ENCODE data around the gene HPS5.
"Not testable (repeated sequence)": the region's sequence is repeated elsewhere in the genome, so short reads cannot be mapped to it uniquely, and the experiment has no call there.

HPS5 gene, protein sequence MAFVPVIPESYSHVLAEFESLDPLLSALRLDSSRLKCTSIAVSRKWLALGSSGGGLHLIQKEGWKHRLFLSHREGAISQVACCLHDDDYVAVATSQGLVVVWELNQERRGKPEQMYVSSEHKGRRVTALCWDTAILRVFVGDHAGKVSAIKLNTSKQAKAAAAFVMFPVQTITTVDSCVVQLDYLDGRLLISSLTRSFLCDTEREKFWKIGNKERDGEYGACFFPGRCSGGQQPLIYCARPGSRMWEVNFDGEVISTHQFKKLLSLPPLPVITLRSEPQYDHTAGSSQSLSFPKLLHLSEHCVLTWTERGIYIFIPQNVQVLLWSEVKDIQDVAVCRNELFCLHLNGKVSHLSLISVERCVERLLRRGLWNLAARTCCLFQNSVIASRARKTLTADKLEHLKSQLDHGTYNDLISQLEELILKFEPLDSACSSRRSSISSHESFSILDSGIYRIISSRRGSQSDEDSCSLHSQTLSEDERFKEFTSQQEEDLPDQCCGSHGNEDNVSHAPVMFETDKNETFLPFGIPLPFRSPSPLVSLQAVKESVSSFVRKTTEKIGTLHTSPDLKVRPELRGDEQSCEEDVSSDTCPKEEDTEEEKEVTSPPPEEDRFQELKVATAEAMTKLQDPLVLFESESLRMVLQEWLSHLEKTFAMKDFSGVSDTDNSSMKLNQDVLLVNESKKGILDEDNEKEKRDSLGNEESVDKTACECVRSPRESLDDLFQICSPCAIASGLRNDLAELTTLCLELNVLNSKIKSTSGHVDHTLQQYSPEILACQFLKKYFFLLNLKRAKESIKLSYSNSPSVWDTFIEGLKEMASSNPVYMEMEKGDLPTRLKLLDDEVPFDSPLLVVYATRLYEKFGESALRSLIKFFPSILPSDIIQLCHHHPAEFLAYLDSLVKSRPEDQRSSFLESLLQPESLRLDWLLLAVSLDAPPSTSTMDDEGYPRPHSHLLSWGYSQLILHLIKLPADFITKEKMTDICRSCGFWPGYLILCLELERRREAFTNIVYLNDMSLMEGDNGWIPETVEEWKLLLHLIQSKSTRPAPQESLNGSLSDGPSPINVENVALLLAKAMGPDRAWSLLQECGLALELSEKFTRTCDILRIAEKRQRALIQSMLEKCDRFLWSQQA

DNA sequence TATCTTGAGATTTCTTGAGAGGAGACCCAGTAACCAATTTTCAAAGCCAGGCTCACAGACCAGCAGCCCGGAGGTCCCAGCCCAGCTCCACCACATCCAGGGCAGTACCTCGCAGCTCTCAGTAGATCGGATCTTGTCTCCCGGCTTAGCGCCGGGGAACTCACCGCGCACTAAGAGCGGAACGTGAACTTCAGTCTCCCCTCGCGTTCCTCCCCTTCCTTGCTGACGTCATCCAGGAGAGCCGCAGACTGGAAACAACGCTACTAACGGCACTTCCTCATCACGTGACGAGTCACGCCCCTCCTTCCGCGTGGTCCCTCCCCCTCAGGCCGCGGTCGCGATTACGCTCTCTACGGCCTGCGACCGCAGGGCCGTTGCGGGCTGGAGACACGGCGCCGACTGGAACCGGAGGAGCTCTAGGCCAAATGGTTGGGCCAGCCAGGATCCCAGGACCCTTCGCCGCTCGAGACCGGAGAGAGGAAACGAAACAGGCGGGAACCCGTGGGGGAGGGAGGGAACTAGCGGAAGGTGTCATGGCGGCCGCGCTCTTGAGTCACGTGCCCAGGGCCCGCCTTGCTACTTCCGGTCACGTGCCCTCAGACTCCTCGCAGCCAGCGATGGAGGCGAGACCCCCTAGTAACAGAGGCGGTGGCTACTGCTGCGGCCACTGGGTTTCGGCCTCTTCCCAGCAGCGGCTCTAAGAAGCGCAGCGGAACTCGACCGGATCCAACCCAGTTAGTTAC lies at the start of gene HPS5, which contains the start of gene GTF2H1:
TSS of gene HPS5 (minus strand) at position 172 of the 743 bp plus-strand sequence. CDS start 4,282 bp downstream, outside the sequence.
TSS of gene GTF2H1 (plus strand) at position 599 of the 743 bp plus-strand sequence. CDS start 10,508 bp downstream, outside the sequence.
- peak; percentile 97 for DNase-seq

DNA sequence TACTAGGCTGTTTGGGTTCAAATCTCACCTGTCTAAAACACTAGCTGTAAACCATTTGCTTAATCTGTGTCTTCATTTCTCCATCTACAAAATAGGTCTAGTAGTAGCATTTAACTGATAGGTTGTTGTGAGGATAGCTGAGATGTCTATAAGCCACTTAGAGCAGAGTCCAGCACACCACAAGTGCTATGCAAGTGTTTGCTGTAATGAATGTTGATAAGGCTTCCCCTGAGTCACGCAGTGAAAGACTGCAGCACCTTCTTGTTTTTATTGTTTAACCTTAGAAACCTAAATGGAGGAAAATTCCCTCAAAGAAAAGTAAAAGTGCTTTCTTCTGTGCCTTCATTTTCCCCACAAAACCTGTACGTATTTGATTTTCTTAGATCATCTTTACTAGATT lies 49.3 kb upstream of the HPS5 start:
- no peak for DNase-seq

DNA sequence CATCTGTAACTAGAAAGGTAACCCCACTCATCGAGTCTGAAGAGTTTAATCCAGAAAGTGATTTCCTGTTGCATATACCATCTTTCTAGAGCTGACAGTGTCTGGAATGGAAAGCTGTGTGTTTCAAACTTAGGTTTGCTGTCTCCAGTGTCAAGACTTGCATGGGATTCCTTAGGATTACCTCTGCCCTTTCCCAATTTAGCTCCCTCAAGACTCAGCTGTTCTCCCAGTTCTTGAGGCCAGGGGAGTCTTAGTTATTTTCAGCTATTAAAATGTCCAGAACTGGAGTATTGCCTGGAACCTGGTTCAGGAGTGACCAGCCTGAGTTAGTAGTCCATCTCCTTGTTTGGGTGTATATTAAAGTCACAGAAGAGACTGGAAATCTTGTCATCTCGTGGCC lies 47.5 kb upstream of the HPS5 start:
- no peak for DNase-seq

GRCh38 chr11:18368221-18368620 lies 46.3 kb upstream of the HPS5 start:
- no peak for DNase-seq

DNA sequence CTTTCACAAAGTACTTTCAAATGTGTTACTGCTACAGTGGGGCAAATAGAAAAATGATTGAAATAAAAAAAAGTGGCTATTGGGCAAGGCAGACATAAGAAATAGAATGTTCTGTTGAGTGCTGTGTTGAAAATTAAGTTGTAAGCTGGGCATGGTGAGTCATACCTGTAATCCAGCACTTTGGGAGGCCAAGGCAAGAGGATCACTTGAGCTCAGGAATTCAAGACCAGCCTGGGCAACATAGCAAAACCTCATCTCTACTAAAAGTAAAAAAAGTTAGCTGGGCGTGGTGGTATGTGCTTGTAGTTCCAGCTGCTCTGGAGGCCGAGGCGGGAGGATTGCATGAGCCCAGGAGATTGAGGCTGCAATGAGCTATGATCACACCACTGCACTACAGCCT lies 45.5 kb upstream of the HPS5 start:
- no peak for DNase-seq

DNA sequence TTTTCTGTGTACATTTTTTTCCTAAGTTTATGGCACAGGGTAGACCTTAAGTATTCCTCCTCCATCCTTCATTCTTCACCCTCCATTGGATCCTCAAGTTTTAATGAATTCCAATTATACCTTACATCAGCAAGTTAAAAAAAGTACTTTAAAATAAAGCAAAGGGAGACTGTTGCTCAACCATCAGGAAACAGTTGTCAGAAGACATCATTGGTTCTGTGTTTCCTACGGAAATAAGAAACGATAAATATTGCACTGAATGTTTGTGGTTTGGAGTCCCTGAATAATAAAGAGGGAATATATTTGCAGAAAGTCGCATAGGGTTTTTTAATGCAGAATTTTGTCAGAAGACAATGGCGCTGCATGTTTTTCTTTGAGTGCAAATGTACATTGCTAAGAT lies 44.3 kb upstream of the HPS5 start:
- DNase-seq, result no peak

- DNase-seq, result no peak
Observed at GRCh38 chr11:18365741-18366140, 43.8 kb upstream of the HPS5 start.

- no peak for DNase-seq
Observed at GRCh38 chr11:18364495-18365073, 42.6 kb upstream of the HPS5 start.

DNA sequence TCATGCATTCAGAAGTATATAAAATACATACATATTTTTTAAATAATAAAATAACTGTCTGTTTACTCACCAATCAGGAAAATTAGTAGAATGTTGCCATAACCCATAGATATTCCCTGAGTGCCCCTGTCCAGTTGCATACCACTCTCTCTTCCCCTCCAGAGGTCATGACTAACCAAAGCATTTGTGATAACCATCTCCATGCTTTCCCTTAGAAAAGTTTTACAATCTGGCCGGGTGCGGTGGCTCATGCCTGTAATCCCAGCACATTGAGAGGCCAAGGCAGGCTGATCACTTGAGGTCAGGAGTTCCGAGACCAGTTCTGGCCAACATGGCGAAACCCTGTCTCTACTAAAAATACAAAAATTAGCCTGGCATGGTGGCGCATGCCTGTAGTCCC lies 39.2 kb upstream of the HPS5 start:
- DNase-seq, result no peak

- DNase-seq, result no peak
Observed at GRCh38 chr11:18358646-18359045, 36.7 kb upstream of the HPS5 start.

- DNase-seq, result no peak
Observed at GRCh38 chr11:18352581-18352980, 30.6 kb upstream of the HPS5 start.

DNA sequence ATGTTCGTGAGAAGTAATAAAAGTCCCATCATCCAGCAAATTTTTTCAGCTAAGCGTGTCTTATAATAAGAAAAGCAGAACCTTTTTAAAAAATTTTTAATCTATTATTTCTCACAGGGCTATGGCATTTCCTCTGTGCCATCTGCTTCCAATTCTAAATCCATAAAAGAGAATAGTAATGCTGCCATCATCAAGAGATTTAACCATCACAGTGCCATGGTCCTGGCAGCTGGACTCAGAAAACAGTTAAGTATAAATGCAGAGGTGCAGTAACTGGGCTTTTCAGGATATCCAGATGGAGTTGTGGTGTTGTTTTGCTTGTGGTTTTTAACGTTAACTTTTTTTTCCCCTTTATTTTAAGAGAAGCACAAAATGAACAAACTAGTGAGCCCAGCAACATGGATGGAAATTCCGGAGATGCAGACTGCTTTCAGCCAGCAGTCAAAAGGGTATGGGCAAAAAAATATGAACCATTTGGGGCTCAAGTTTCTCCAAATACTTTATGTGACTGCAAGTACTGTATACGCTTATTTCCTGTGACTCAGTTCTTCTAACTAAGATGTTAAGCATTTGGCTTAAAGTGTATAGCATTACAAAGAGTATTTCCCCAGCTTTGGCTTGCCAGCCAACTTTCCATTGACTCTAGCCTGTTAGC lies 25.7 kb upstream of the HPS5 start:
- DNase-seq, result no peak

- peak; percentile 52 for DNase-seq
Observed at GRCh38 chr11:18332891-18333290, 11.0 kb upstream of the HPS5 start.

GRCh38 chr11:18332302-18332701 lies 10.4 kb upstream of the HPS5 start:
- DNase-seq, result peak; percentile 70

DNA sequence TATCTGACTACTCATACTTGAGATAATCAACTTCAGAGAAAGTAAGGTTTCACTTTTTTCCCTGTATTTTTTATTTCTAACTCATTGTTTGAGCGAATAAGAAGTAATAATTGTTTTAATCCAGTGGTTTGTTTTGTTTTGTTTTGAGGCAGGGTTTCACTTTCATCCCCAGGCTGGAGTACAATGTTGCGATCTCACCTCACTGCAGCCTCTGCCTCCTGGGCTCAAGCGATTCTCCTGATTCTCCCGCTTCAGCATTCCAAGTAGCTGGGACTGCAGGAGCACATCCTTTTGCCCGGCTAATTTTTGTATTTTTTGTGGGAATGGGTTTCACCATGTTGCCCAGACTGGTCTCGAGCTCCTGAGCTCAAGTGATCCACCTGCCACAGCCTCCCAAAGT lies 9.0 kb upstream of the HPS5 start:
- DNase-seq, result no peak

- DNase-seq, result no peak
Observed at GRCh38 chr11:18329196-18329870, 7.4 kb upstream of the HPS5 start.

GRCh38 chr11:18324381-18324780 lies 2.4 kb upstream of the HPS5 start:
- no peak for DNase-seq

DNA sequence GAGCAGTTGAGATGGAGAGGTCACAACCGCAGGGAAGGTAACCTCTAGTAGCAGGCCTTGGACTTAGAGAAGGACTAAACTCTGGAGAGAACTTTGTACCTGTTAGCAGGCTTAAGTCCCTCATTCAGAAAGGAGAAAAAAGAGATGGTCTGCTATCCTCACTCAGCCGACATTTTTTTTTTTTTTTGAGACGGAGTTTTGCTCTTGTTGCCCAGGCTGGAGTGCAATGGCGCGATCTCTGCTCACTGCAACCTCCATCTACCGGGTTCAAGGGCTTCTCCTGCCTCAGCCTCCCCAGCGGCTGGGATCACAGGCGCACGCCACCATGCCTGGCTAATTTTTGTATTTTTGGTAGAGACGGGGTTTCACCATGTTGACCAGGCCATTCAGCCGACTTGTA lies 1.9 kb upstream of the HPS5 start:
- not testable (repeated sequence) for DNase-seq

DNA sequence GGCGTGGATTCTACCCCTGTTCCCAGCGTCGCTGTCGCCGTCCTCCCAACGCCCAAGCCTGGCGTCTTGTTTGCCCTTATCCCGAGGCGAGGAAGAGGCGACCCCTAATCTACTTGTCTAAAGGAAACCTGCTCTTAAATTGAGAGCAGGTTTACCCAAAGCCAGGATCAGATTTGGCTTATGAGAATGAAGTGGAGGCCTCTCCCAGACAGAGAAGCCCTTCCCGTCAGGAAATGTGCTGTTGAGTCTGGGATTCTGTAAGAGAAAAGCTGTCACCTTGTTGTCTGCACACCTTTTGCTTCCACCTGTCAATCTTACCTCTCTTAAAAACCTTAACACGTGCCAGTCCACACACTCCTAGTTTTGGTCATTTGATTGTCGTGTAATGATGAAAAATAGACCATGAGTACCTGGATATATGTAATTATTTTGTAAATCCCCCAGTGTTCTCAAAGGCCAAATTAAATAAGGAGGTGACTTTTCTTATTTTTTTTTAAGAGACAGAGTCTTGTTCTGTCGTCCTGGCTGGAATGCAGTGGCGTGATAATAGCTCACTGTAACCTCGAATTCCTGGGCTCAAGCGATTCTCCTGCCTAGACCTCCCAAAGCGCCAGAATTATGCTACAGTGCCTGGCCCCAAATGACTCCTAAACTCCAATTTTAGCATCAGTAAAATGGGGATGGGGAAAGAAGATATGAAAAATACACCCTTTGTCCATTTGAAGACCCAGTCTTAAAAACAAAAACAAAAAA lies 1.1 kb upstream of the HPS5 start:
- no peak for DNase-seq

DNA sequence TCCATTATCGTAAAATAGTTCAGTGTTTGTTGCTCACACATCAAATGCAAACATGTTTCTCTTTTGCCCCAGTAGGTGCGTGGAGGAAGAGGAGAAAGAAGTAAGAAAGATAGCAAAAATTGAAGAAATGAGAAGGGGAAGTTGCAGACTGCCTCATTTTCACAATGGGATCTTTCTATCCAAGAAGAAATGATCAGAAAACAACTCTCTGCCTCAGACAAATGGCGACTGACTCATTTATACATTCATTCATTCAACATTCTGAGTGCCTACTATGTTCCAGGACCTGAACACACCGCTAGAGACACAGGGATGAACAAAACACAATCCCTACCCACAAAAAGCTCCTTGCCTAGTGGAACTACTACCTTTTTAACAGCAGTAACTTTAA lies 367 bp downstream of the HPS5 start:
- DNase-seq, result no peak
